HCT116 (cell line): ENCODE measurements around the gene SEMA6D. TPM values are rescaled to one million over a fixed set of nuclear protein-coding genes. Genes with fewer than 3 reads are reported as not detected.

Experiments used
- ATAC-seq: fragments of 200-7000 bp; cut with Tn5 transposase; 2 replicates; pipeline ENCODE4 v1.9.1; 2020; ENCODE audit warnings: mild to moderate bottlenecking, moderate library complexity
- BruUV-seq: library from RNA; stranded (reverse); fragments of 400-500 nt; replicated peaks from 2 replicates; lab custom pipeline; 2021; lab: Mats Ljungman, UMichigan
- CTCF ChIA-PET: fragments of 300-600 bp; sonication (Branson Sonifier 250); formaldehyde crosslinking; loops from one replicate; lab custom pipeline; 2021; ENCODE audit warnings: antibody characterized with exemption; lab: Charles Lee
- POLR2A ChIA-PET: fragments of 300-600, 350-600 bp; sonication (Branson Sonifier 250); formaldehyde crosslinking; loops from one replicate; lab custom pipeline; 2021; ENCODE audit warnings: antibody characterized with exemption; lab: Charles Lee
- RAD21 ChIA-PET, 2 experiments: fragments of 300-600 bp; sonication (Branson Sonifier 250); formaldehyde crosslinking; loops; one replicate each; lab custom pipeline; 2023; ENCODE audit warnings: low total read pairs in 2 of 2; ENCODE audit not compliant: uncharacterized antibody in 2 of 2, unreplicated experiment in 2 of 2, low non-redundant PET in 1 of 2; lab: Charles Lee
- DNase-seq: peaks from one replicate; pipeline ENCODE4 v3.0.0-alpha.2; 2010; ENCODE audit warnings: low read depth, low spot score
- H2AFZ ChIP-seq: fragments of 200-600 bp; shearing (Covaris generic), sonication (generic); 2 replicates; pipeline ENCODE4 v1.6.1; 2017; ENCODE audit warnings: low read depth, mixed run types, mixed read lengths, antibody characterized with exemption, low read length; ENCODE audit not compliant: poor library complexity, severe bottlenecking
- H3K27ac ChIP-seq: 2 replicates; pipeline ENCODE4 v1.5.1; 2012; ENCODE audit warnings: low read depth, low read length
- H3K27me3 ChIP-seq: fragments of 200-600 bp; sonication (generic); 2 replicates; pipeline ENCODE4 v1.6.1; 2016; ENCODE audit warnings: mixed run types, low read length, mixed read lengths; ENCODE audit not compliant: insufficient read depth
- H3K36me3 ChIP-seq, 2 experiments: fragments of 200-500 bp in 1 of 2; fragments of 200-600 bp in 1 of 2; sonication (Bioruptor generic) in 1 of 2; sonication (generic) in 1 of 2; 2 replicates each; pipeline versions ENCODE4 v1.5.1 to v1.6.1; 2014 to 2016; ENCODE audit warnings: low read length in 2 of 2, inconsistent platforms in 1 of 2, mixed read lengths in 1 of 2, mixed run types in 1 of 2; ENCODE audit not compliant: insufficient read depth in 2 of 2, control insufficient read depth in 1 of 2
- H3K4me1 ChIP-seq, 2 experiments: fragments of 200-600 bp in 1 of 2; sonication (generic) in 1 of 2; 2 replicates each; pipeline versions ENCODE4 v1.5.1 to v1.6.1; 2012 to 2017; ENCODE audit warnings: low read length in 2 of 2, inconsistent platforms in 1 of 2, mild to moderate bottlenecking in 1 of 2, mixed read lengths in 1 of 2, mixed run types in 1 of 2, moderate library complexity in 1 of 2; ENCODE audit not compliant: insufficient read depth in 2 of 2, control insufficient read depth in 1 of 2
- H3K4me2 ChIP-seq: fragments of 200-600 bp; sonication (generic); 2 replicates; pipeline ENCODE4 v1.6.1; 2017; ENCODE audit warnings: mixed run types, low read length, mixed read lengths
- H3K4me3 ChIP-seq, 2 experiments: fragments of 200-600 bp in 1 of 2; sonication (generic) in 1 of 2; replicated peaks in 1 of 2; 2 replicates each; pipeline ENCODE4 v1.5.1; 2011 to 2016; ENCODE audit warnings: low read length in 2 of 2, control low read depth in 1 of 2, low read depth in 1 of 2, mild to moderate bottlenecking in 1 of 2, mixed read lengths in 1 of 2, mixed run types in 1 of 2
- H3K79me2 ChIP-seq: fragments of 200-600 bp; sonication (generic); 2 replicates; pipeline ENCODE4 v1.6.1; 2017; ENCODE audit warnings: mild to moderate bottlenecking, mixed run types, low read length, moderate library complexity, mixed read lengths; ENCODE audit not compliant: insufficient read depth
- H3K9ac ChIP-seq: fragments of 200-600 bp; sonication (generic); 2 replicates; pipeline ENCODE4 v1.6.1; 2016; ENCODE audit warnings: low read length, mixed read lengths
- H3K9me2 ChIP-seq: fragments of 200-600 bp; sonication (generic), shearing (Covaris generic); 2 replicates; pipeline ENCODE4 v1.6.1; 2017; ENCODE audit warnings: mixed run types, mild to moderate bottlenecking, moderate library complexity; ENCODE audit not compliant: insufficient read depth
- H3K9me3 ChIP-seq, 2 experiments: fragments of 200-500 bp in 1 of 2; fragments of 200-600 bp in 1 of 2; sonication (Bioruptor generic) in 1 of 2; sonication (generic) in 1 of 2; 2 replicates each; pipeline ENCODE4 v1.6.1; 2014 to 2017; ENCODE audit warnings: low read length in 2 of 2, mixed read lengths in 2 of 2, inconsistent platforms in 1 of 2, low read depth in 1 of 2, mild to moderate bottlenecking in 1 of 2, mixed run types in 1 of 2, moderate library complexity in 1 of 2; ENCODE audit not compliant: control insufficient read depth in 1 of 2, insufficient read depth in 1 of 2
- H4K20me1 ChIP-seq: fragments of 200-600 bp; sonication (generic), shearing (Covaris generic); 2 replicates; pipeline ENCODE4 v1.6.1; 2017; ENCODE audit warnings: mixed run types, mild to moderate bottlenecking, moderate library complexity; ENCODE audit not compliant: insufficient read depth
- CBX3 ChIP-seq: IDR thresholded peaks from 2 replicates; pipeline ENCODE4 v1.6.1; 2012; ENCODE audit warnings: low read depth
- CTCF ChIP-seq, 3 experiments: fragments of 200-600 bp in 1 of 3; sonication (generic) in 1 of 3; IDR thresholded peaks in 2 of 3; conservative IDR thresholded peaks in 1 of 3; 2 replicates each; pipeline ENCODE4 v1.5.1; 2012 to 2017; ENCODE audit warnings: low read depth in 2 of 3, low read length in 2 of 3, antibody characterized with exemption in 1 of 3, borderline replicate concordance in 1 of 3, control low read depth in 1 of 3, mild to moderate bottlenecking in 1 of 3, mixed read lengths in 1 of 3, mixed run types in 1 of 3, moderate library complexity in 1 of 3; ENCODE audit not compliant: insufficient read depth in 1 of 3
- ELF1 ChIP-seq: IDR thresholded peaks from 2 replicates; pipeline ENCODE4 v1.6.1; 2012; ENCODE audit warnings: low read depth, borderline replicate concordance
- EZH2phosphoT487 ChIP-seq: fragments of 200-600 bp; IDR thresholded peaks from 2 replicates; pipeline ENCODE4 v1.6.1; 2018; ENCODE audit warnings: antibody characterized with exemption, borderline replicate concordance
- POLR2A ChIP-seq: IDR thresholded peaks from 2 replicates; pipeline ENCODE4 v1.7.0; 2011; ENCODE audit warnings: borderline replicate concordance; ENCODE audit not compliant: insufficient read depth, insufficient read length; ENCODE audit errors: extremely low read depth
- POLR2AphosphoS5 ChIP-seq: IDR thresholded peaks from 2 replicates; pipeline ENCODE4 v1.6.1; 2011; ENCODE audit warnings: mild to moderate bottlenecking, low read depth, low read length, moderate library complexity
- RAD21 ChIP-seq: IDR thresholded peaks from 2 replicates; pipeline ENCODE4 v1.6.1; 2012; ENCODE audit warnings: low read depth, mild to moderate bottlenecking
- SIN3A ChIP-seq: IDR thresholded peaks from 2 replicates; pipeline ENCODE4 v1.6.1; 2012; ENCODE audit warnings: low read depth
- SP1 ChIP-seq: IDR thresholded peaks from 2 replicates; pipeline ENCODE4 v1.6.1; 2012; ENCODE audit warnings: low read depth
- SRF ChIP-seq: IDR thresholded peaks from 2 replicates; pipeline ENCODE4 v1.6.1; 2012; ENCODE audit warnings: low read depth
- TCF7L2 ChIP-seq: IDR thresholded peaks from 2 replicates; pipeline ENCODE4 v1.7.0; 2011; ENCODE audit warnings: borderline replicate concordance, inconsistent platforms; ENCODE audit not compliant: insufficient read depth, insufficient read length; ENCODE audit errors: extremely low read depth
- ZBTB33 ChIP-seq: IDR thresholded peaks from 2 replicates; pipeline ENCODE4 v1.6.1; 2011; ENCODE audit warnings: mild to moderate bottlenecking, low read length, moderate library complexity; ENCODE audit not compliant: insufficient replicate concordance; ENCODE audit errors: extremely low read depth
- intact Hi-C: fragments of 100-400 bp; cut with micrococcal nuclease; formaldehyde crosslinking; loops from 2 replicates; pipeline ENCODE4 v1.10.0; 2022
- total RNA-seq: library from RNA; stranded (reverse); gene quantifications from one replicate; pipeline ENCODE4 v1.2.1, GENCODE V29; 2021; ENCODE audit not compliant: unreplicated experiment

The SEMA6D gene
- total RNA-seq, 1 experiment from 2014 or later = 0.02 TPM

GRCh38 chr15:47803767-47804166 is 86.5 kb downstream of the SEMA6D start:
- CTCF ChIA-PET = no interaction called here
- intact Hi-C loops = no loop called here

More at GRCh38 chr15:47803767-47804166, 86.5 kb downstream of the SEMA6D start:
- TF ChIP-seq ELF1 (no peak), POLR2A (no peak), ZBTB33 (no peak), SIN3A (no peak), SRF (no peak), TCF7L2 (no peak), CTCF (IDR thresholded peaks at IDR 0.05 in 2 of 3, conservative IDR thresholded peaks at IDR 0.05 in 1 of 3; ENCODE audit: borderline replicate concordance in 1 of 3, insufficient read depth in 1 of 3, low read depth in 2 of 3, low read length in 2 of 3) (no peak), RAD21 (no peak), SP1 (no peak), POLR2AphosphoS5 (no peak), EZH2phosphoT487 (no peak), CBX3 (no peak)
- Histone ChIP-seq H3K27ac (no peak overlapping the region), H3K4me3 (no peak overlapping the region), H3K9me3 (peaks cover 0 to 13% of the 10 kb centered on the region in 2 experiments; a peak in 2 of 4 replicates), H2AFZ (no peak overlapping the region), H3K36me3 (no peaks in the 10 kb centered on the region), H3K9me2 (no peaks in the 10 kb centered on the region), H4K20me1 (no peaks in the 10 kb centered on the region), H3K9ac (no peak overlapping the region), H3K4me2 (no peak overlapping the region), H3K4me1 (no peaks in the 10 kb centered on the region), H3K79me2 (no peaks in the 10 kb centered on the region), H3K27me3 (no peaks in the 10 kb centered on the region)
- BruUV-seq = no TSS peak
- no peak for DNase-seq
- ATAC-seq = no peak
- RAD21 ChIA-PET = no interaction called here
- POLR2A ChIA-PET = no interaction called here
